HG02763 (cell line): ENCODE measurements around the gene KIAA1328.
"Not testable (repeated sequence)": the region's sequence is repeated elsewhere in the genome, so short reads cannot be mapped to it uniquely, and the experiment has no call there.

Experiments
- ATAC-seq: cut with Tn5 transposase; IDR thresholded peaks from one replicate; pipeline ENCODE4 v1.9.1; 2021; ENCODE audit warnings: mild to moderate bottlenecking, moderate library complexity; ENCODE audit not compliant: unreplicated experiment

The KIAA1328 gene

GRCh38 chr18:36821681-36822080 lies 7.2 kb upstream of the KIAA1328 start:
- ATAC-seq = no peak

- ATAC-seq = no peak
These were observed 3.4 kb upstream of the KIAA1328 start for GRCh38 chr18:36825526-36825925.

- no peak for ATAC-seq
These were observed 2.4 kb upstream of the KIAA1328 start for GRCh38 chr18:36826556-36826955.

GRCh38 chr18:36828157-36828629 lies 734 bp upstream of the KIAA1328 start:
- no peak for ATAC-seq

- no peak for ATAC-seq
These were observed 633 bp downstream of the KIAA1328 start for GRCh38 chr18:36829362-36830157.

GRCh38 chr18:36830158-36830495 lies 1.2 kb downstream of the KIAA1328 start:
- ATAC-seq = no peak

GRCh38 chr18:36831139-36831538 lies 2.2 kb downstream of the KIAA1328 start:
- no peak for ATAC-seq

- no peak for ATAC-seq
These were observed 4.2 kb downstream of the KIAA1328 start for GRCh38 chr18:36833120-36833519.

- no peak for ATAC-seq
These were observed 7.0 kb downstream of the KIAA1328 start for GRCh38 chr18:36835927-36836326.

GRCh38 chr18:36839835-36840234 lies 10.9 kb downstream of the KIAA1328 start:
- no peak for ATAC-seq

GRCh38 chr18:36843199-36843598 lies 14.3 kb downstream of the KIAA1328 start:
- ATAC-seq = no peak

- ATAC-seq = no peak
These were observed 14.9 kb downstream of the KIAA1328 start for GRCh38 chr18:36843784-36844183.

GRCh38 chr18:36848609-36849008 lies 19.7 kb downstream of the KIAA1328 start:
- ATAC-seq = no peak

GRCh38 chr18:36849288-36850006 lies 20.5 kb downstream of the KIAA1328 start:
- no peak for ATAC-seq

GRCh38 chr18:36850527-36851201 lies 21.7 kb downstream of the KIAA1328 start:
- ATAC-seq = no peak

- ATAC-seq = no peak
These were observed 22.3 kb downstream of the KIAA1328 start for GRCh38 chr18:36851202-36851590.

GRCh38 chr18:36856815-36857214 lies 27.9 kb downstream of the KIAA1328 start:
- no peak for ATAC-seq

- no peak for ATAC-seq
These were observed 33.3 kb downstream of the KIAA1328 start for GRCh38 chr18:36862182-36862581.

GRCh38 chr18:36867056-36867455 lies 38.1 kb downstream of the KIAA1328 start:
- no peak for ATAC-seq

- no peak for ATAC-seq
These were observed 42.9 kb downstream of the KIAA1328 start for GRCh38 chr18:36871801-36872200.

GRCh38 chr18:36872329-36872728 lies 43.4 kb downstream of the KIAA1328 start:
- no peak for ATAC-seq

GRCh38 chr18:36873826-36874225 lies 44.9 kb downstream of the KIAA1328 start:
- not testable (repeated sequence) for ATAC-seq
